Nephron progenitor cell (in vitro differentiated cells): Measurements from ENCODE around the gene ACP4.
"Not testable (repeated sequence)": the region's sequence is repeated elsewhere in the genome, so short reads cannot be mapped to it uniquely, and the experiment has no call there.

Experiments used
- DNase-seq: peaks from one replicate; pipeline ENCODE4 v3.0.0; 2021
- H3K27ac Mint-ChIP-seq: 2 replicates; pipeline ENCODE4 v1.8.0; 2021; ENCODE audit warnings: mild to moderate bottlenecking, moderate library complexity, mixed read lengths
- H3K27me3 Mint-ChIP-seq: 2 replicates; pipeline ENCODE4 v1.8.0; 2021; ENCODE audit warnings: mild to moderate bottlenecking, low read depth, mixed read lengths; ENCODE audit not compliant: poor library complexity
- H3K36me3 Mint-ChIP-seq: 2 replicates; pipeline ENCODE4 v1.8.0; 2021; ENCODE audit warnings: low read depth, mixed read lengths
- H3K4me1 Mint-ChIP-seq: 2 replicates; pipeline ENCODE4 v1.8.0; 2021; ENCODE audit warnings: mixed read lengths
- H3K4me3 Mint-ChIP-seq: 2 replicates; pipeline ENCODE4 v1.8.0; 2021; ENCODE audit warnings: mild to moderate bottlenecking, moderate library complexity, mixed read lengths
- H3K9me3 Mint-ChIP-seq: 2 replicates; pipeline ENCODE4 v1.8.0; 2021; ENCODE audit warnings: mild to moderate bottlenecking, moderate library complexity, mixed read lengths
- CTCF ChIP-seq: fragments of 200-600 bp; sonication (generic); IDR thresholded peaks from 2 replicates; pipeline ENCODE4 v1.5.0; 2021; ENCODE audit warnings: antibody characterized with exemption

The ACP4 gene

GRCh38 chr19:50790396-50790795, at the start of gene ACP4:
ACP4 (plus strand) TSS chr19:50790415; CDS start chr19:50790415, 0 bp downstream.
- peaks cover 3% of the 10 kb centered on the region for H3K27me3 Mint-ChIP-seq
- peaks cover 18% of the 10 kb centered on the region for H3K4me1 Mint-ChIP-seq
- H3K4me3 Mint-ChIP-seq: no peak within 1 kb of the TSS
- H3K27ac Mint-ChIP-seq: no peak within 1 kb of the TSS
- DNase-seq: no peak
- H3K9me3 Mint-ChIP-seq: no peaks in the 10 kb centered on the region
- TF ChIP-seq CTCF: no peak
- H3K36me3 Mint-ChIP-seq: no peaks in the 10 kb centered on the region

GRCh38 chr19:50741179-50741933, 48.9 kb upstream of the ACP4 start:
- no peak overlapping the region for H3K4me3 Mint-ChIP-seq
- DNase-seq: no peak
- no peaks in the 10 kb centered on the region for H3K9me3 Mint-ChIP-seq
- H3K27ac Mint-ChIP-seq: no peak overlapping the region
- no peak for TF ChIP-seq CTCF
- H3K27me3 Mint-ChIP-seq: peaks cover 36% of the 10 kb centered on the region
- H3K4me1 Mint-ChIP-seq: peaks cover 11% of the 10 kb centered on the region
- no peaks in the 10 kb centered on the region for H3K36me3 Mint-ChIP-seq

GRCh38 chr19:50743537-50743936, 46.7 kb upstream of the ACP4 start:
- TF ChIP-seq CTCF: no peak
- Mint-ChIP-seq H3K27ac (no peak overlapping the region), H3K4me1 (peaks cover 16% of the 10 kb centered on the region), H3K36me3 (no peaks in the 10 kb centered on the region), H3K4me3 (no peak overlapping the region), H3K9me3 (no peaks in the 10 kb centered on the region), H3K27me3 (peaks cover 36% of the 10 kb centered on the region)
- DNase-seq: no peak

- DNase-seq: no peak
- Mint-ChIP-seq H3K27ac (no peak overlapping the region), H3K9me3 (no peaks in the 10 kb centered on the region), H3K36me3 (no peaks in the 10 kb centered on the region), H3K4me1 (peaks cover 5% of the 10 kb centered on the region), H3K4me3 (no peak overlapping the region), H3K27me3 (peaks cover 27% of the 10 kb centered on the region)
- no peak for TF ChIP-seq CTCF
Observed at GRCh38 chr19:50745221-50745620, 45.0 kb upstream of the ACP4 start.

GRCh38 chr19:50747141-50747540, 43.1 kb upstream of the ACP4 start:
- DNase-seq, H3K9me3 Mint-ChIP-seq, H3K36me3 Mint-ChIP-seq, H3K4me1 Mint-ChIP-seq, H3K4me3 Mint-ChIP-seq, H3K27ac Mint-ChIP-seq: not testable (repeated sequence)
- peaks cover 31% of the 10 kb centered on the region for H3K27me3 Mint-ChIP-seq

- DNase-seq: no peak
- H3K4me1 Mint-ChIP-seq: peaks cover 5% of the 10 kb centered on the region
- H3K27ac Mint-ChIP-seq: no peak overlapping the region
- no peak for TF ChIP-seq CTCF
- H3K36me3 Mint-ChIP-seq: no peaks in the 10 kb centered on the region
- H3K4me3 Mint-ChIP-seq: no peak overlapping the region
- H3K9me3 Mint-ChIP-seq: no peaks in the 10 kb centered on the region
- peaks cover 33% of the 10 kb centered on the region for H3K27me3 Mint-ChIP-seq
Observed at GRCh38 chr19:50749490-50749889, 40.7 kb upstream of the ACP4 start.
